SK-N-SH (cell line): ENCODE measurements around the gene ABLIM1.

Source experiments
- CTCF ChIP-seq: fragments of 200-600 bp; sonication (generic); IDR thresholded peaks from 2 replicates; pipeline ENCODE4 v1.6.1; 2017; ENCODE audit warnings: antibody characterized with exemption, mild to moderate bottlenecking, moderate library complexity
- EP300 ChIP-seq, 2 experiments: IDR thresholded peaks; 2 replicates each; pipeline versions ENCODE4 v1.4.0 to v1.6.1; 2012; ENCODE audit warnings: borderline replicate concordance in 1 of 2, low read depth in 1 of 2, low read length in 1 of 2
- EZH2phosphoT487 ChIP-seq: fragments of 200-600 bp; sonication (generic); IDR thresholded peaks from 2 replicates; pipeline ENCODE4 v1.6.1; 2017; ENCODE audit warnings: low read depth, mixed run types, mild to moderate bottlenecking, antibody characterized with exemption, moderate library complexity, borderline replicate concordance
- NFIC ChIP-seq: IDR thresholded peaks from 2 replicates; pipeline ENCODE4 v1.4.0; 2012; ENCODE audit warnings: borderline replicate concordance
- RAD21 ChIP-seq: IDR thresholded peaks from 2 replicates; pipeline ENCODE4 v1.6.1; 2012; ENCODE audit warnings: mild to moderate bottlenecking, low read length
- REST ChIP-seq: IDR thresholded peaks from 2 replicates; pipeline ENCODE4 v1.6.1; 2012; ENCODE audit warnings: mild to moderate bottlenecking, low read depth, low read length, moderate library complexity
- SMC3 ChIP-seq: IDR thresholded peaks from 2 replicates; pipeline ENCODE4 v1.6.1; 2012; ENCODE audit warnings: low read depth, low read length, improper control_type of control experiment
- TF ChIP-seq, protein P1 (sequence below): fragments of 150-350 bp; IDR thresholded peaks from 2 replicates; pipeline ENCODE4 v1.6.1; 2017; ENCODE audit warnings: antibody characterized with exemption, low read length, low read depth, borderline replicate concordance

- no peak for TF ChIP-seq EZH2phosphoT487
- TF ChIP-seq CTCF: no peak
- TF ChIP-seq EP300 (IDR thresholded peaks at IDR 0.05; ENCODE audit: borderline replicate concordance in 1 of 2, low read depth in 1 of 2, low read length in 1 of 2): no peak
- no peak for TF ChIP-seq SMC3
- no peak for TF ChIP-seq NFIC
- TF ChIP-seq, protein P1, sequence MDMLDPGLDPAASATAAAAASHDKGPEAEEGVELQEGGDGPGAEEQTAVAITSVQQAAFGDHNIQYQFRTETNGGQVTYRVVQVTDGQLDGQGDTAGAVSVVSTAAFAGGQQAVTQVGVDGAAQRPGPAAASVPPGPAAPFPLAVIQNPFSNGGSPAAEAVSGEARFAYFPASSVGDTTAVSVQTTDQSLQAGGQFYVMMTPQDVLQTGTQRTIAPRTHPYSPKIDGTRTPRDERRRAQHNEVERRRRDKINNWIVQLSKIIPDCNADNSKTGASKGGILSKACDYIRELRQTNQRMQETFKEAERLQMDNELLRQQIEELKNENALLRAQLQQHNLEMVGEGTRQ: no peak
- no peak for TF ChIP-seq REST
- no peak for TF ChIP-seq RAD21
Observed at GRCh38 chr10:114395366-114396022, 262.6 kb downstream of the ABLIM1 start.
